Spleen (tissue), 11 donors: ENCODE measurements around the gene EVC2. TPM values are rescaled to one million over a fixed set of nuclear protein-coding genes. Genes with fewer than 3 reads are reported as not detected.

Experiments used
- DNase-seq: peaks from one replicate; pipeline ENCODE4 v3.0.0-alpha.2; 2020
- H3K27ac ChIP-seq, 8 donors: fragments of 200-600 bp; sonication (generic) in 7 of 8; 1 replicate in 4 of 8; 2 replicates in 4 of 8; pipeline versions ENCODE4 v1.5.0 to v1.8.0; 2016 to 2021; ENCODE audit warnings: inconsistent platforms in 4 of 8, mild to moderate bottlenecking in 4 of 8, moderate library complexity in 1 of 8
- H3K27me3 ChIP-seq, 7 donors: fragments of 200-600 bp; sonication (generic) in 6 of 7; replicated peaks in 1 of 7; 1 replicate in 4 of 7; 2 replicates in 3 of 7; pipeline versions ENCODE4 v1.5.0 to v1.8.0; 2016 to 2021; ENCODE audit warnings: inconsistent platforms in 3 of 7, mild to moderate bottlenecking in 1 of 7
- H3K36me3 ChIP-seq, 6 donors: fragments of 200-600 bp; sonication (generic) in 5 of 6; 1 replicate in 4 of 6; 2 replicates in 2 of 6; pipeline versions ENCODE4 v1.5.0 to v1.8.0; 2016 to 2021; ENCODE audit warnings: inconsistent platforms in 2 of 6
- H3K4me1 ChIP-seq, 6 donors: fragments of 200-600 bp; sonication (generic) in 5 of 6; 1 replicate in 3 of 6; 2 replicates in 3 of 6; pipeline versions ENCODE4 v1.5.0 to v1.8.0; 2016 to 2021; ENCODE audit warnings: inconsistent platforms in 3 of 6
- H3K4me3 ChIP-seq, 8 donors: fragments of 200-600 bp; sonication (generic) in 7 of 8; 1 replicate in 4 of 8; 2 replicates in 4 of 8; pipeline versions ENCODE4 v1.5.0 to v1.8.0; 2016 to 2021; ENCODE audit warnings: inconsistent platforms in 4 of 8, mild to moderate bottlenecking in 4 of 8, moderate library complexity in 2 of 8
- H3K9me3 ChIP-seq, 8 donors: fragments of 200-600 bp; sonication (generic) in 7 of 8; 1 replicate in 4 of 8; 2 replicates in 4 of 8; pipeline versions ENCODE4 v1.5.0 to v1.8.0; 2016 to 2021; ENCODE audit warnings: inconsistent platforms in 4 of 8
- CTCF ChIP-seq, 11 experiments: fragments of 200-600 bp in 7 of 11; fragments of 450-650 bp in 4 of 11; sonication (generic) in 4 of 11; IDR thresholded peaks in 8 of 11; conservative IDR thresholded peaks in 3 of 11; 1 replicate in 7 of 11; 2 replicates in 4 of 11; pipeline versions ENCODE4 v1.4.0 to v1.8.0; 2016 to 2021; ENCODE audit warnings: antibody characterized with exemption in 11 of 11, inconsistent platforms in 4 of 11, mild to moderate bottlenecking in 1 of 11
- POLR2A ChIP-seq, 3 donors: fragments of 450-650 bp; IDR thresholded peaks; one replicate each; pipeline ENCODE4 v1.5.1; 2017; ENCODE audit warnings: antibody characterized with exemption in 3 of 3, mild to moderate bottlenecking in 1 of 3
- POLR2AphosphoS5 ChIP-seq, 3 donors: sonication (generic); formaldehyde crosslinking; IDR thresholded peaks; one replicate each; pipeline ENCODE4 v1.5.1; 2017; ENCODE audit warnings: antibody characterized with exemption in 3 of 3
- WGBS, 5 donors: extraction: QIAGEN DNeasy Blood & Tissue Kit in 3 of 5; methylation state at CpG; one replicate each; pipeline versions ENCODE4 v1.1.5 to v1.1.7; 2013 to 2018; 5-methylcytosine and 5-hydroxymethylcytosine counted together
- intact Hi-C: fragments of 100-400 bp; cut with DNase I; formaldehyde crosslinking; loops from one replicate; pipeline ENCODE4 v1.15.0; 2023; ENCODE audit warnings: low total_unique reads
- polyA plus RNA-seq, 3 donors: library from polyadenylated mRNA; stranded (reverse); fragments of 200-250 nt; gene quantifications; one replicate each; pipeline ENCODE4 v1.2.1, GENCODE V29; 2013
- total RNA-seq, 7 donors: library from RNA; depleted of rRNA in 3 of 7; stranded (reverse); fragments of >200 nt in 3 of 7; fragmentation: NEBNext Ultra II Directional in 4 of 7; extraction: Animal tissue kit (Norgen Biotek cat#: 25700) in 4 of 7; gene quantifications; one replicate each; pipeline versions ENCODE4 v1.1.0 to v1.2.1, GENCODE V29; 2016 to 2021
- donor health status: healthy with polysubstance abuse.
- donor health status: DM: no; HTN: no; CAD: no; lungs with moderate emphysema.
- donor health status: DM: no; HTN: no; CAD: no.
- donor health status: Bipolar disorder and iron deficiency.
- donor health status: healthy.
- donor health status: DM: no; HTN: no; CAD: no.
- donor health status: DM: yes; HTN: yes; CAD: no.

EVC2 gene
- total and polyA plus RNA-seq, 10 donors = 0.30 to 4.4 (median 2.6) TPM

DNA sequence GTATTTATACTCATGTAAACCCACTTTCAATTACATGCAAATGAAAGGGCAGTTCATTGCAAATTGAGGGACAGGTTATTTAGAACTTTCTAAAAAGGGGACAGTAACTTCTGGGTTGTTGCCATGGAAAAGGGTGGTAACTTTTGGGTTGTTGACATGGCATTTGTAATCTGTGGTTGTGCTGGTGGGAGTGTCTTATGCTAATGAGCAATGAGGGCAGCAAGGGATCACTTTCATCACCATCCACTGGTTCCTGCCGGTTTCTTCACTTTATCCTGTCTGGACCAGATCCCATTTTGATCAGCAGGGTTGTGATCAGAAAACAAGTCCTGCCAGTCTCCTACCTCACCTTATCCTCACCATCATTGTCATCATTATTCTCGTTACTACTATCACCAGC is 34.6 kb upstream of the EVC2 start:
- Histone ChIP-seq H3K27ac (no peak overlapping the region), H3K4me1 (no peaks in the 10 kb centered on the region), H3K27me3 (no peaks in the 10 kb centered on the region), H3K9me3 (no peaks in the 10 kb centered on the region), H3K4me3 (no peak overlapping the region), H3K36me3 (no peaks in the 10 kb centered on the region)
- TF ChIP-seq CTCF (IDR thresholded peaks at IDR 0.05 in 8 of 11, conservative IDR thresholded peaks at IDR 0.05 in 3 of 11) (no peak), POLR2AphosphoS5 (IDR thresholded peaks at IDR 0.05) (no peak), POLR2A (IDR thresholded peaks at IDR 0.05) (no peak)
- intact Hi-C loops = no loop called here
- 76 to 87% (median 77%) methylated on average over 2 of the region's 2 CpGs for WGBS, 5 donors
- DNase-seq = no peak

DNA sequence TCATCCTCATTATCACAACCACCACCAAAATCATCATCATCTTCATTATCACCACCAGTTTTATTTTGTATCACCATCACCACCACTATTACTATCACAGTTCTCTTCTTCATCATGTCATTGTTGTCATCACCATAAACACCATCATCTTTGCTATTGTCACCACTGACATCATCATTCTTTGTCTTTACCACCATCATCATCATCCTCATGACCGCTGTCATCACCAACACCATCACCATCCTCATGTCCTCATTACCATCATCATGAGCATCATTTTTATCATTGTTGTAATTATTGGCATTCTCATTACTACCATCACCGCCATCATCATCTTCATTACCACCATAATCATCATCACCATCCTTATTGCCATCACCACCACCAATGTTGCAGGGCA is 34.0 kb upstream of the EVC2 start:
- 94 to 97% (median 95%) methylated on average over 2 of the region's 2 CpGs for WGBS, 5 donors
- H3K4me3 ChIP-seq = no peak overlapping the region
- no peaks in the 10 kb centered on the region for H3K9me3 ChIP-seq
- H3K27ac ChIP-seq = no peak overlapping the region
- no peak for DNase-seq
- no peaks in the 10 kb centered on the region for H3K4me1 ChIP-seq
- intact Hi-C loops = no loop called here
- no peaks in the 10 kb centered on the region for H3K36me3 ChIP-seq
- H3K27me3 ChIP-seq = no peaks in the 10 kb centered on the region
- no peak for TF ChIP-seq POLR2AphosphoS5 (IDR thresholded peaks at IDR 0.05)
- no peak for TF ChIP-seq CTCF (IDR thresholded peaks at IDR 0.05 in 8 of 11, conservative IDR thresholded peaks at IDR 0.05 in 3 of 11)
- no peak for TF ChIP-seq POLR2A (IDR thresholded peaks at IDR 0.05)

DNA sequence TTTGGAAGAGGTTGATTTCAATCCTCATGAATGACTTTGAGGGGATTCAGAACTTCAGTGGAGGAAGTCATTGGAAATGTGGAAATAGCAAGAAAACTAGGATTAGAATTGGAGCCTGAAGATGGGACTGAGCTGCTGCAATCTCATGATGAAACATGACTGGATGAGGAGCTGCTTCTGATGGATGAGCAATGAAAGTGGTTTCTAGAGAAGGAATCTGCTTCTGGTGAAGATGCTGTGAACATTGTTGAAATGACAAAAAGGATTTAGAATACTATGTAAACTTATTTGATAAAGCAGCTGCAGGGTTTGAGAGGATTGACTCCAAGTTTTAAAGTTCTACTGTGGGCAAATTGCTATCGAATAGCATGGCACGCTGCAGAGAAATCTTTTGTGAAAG is 29.7 kb upstream of the EVC2 start:
- no peak overlapping the region for H3K4me3 ChIP-seq
- no peaks in the 10 kb centered on the region for H3K4me1 ChIP-seq
- intact Hi-C loops = no loop called here
- WGBS, 5 donors = 88 to 95% (median 92%) methylated on average over 2 of the region's 2 CpGs
- H3K9me3 ChIP-seq = no peaks in the 10 kb centered on the region
- no peak for TF ChIP-seq CTCF (IDR thresholded peaks at IDR 0.05 in 8 of 11, conservative IDR thresholded peaks at IDR 0.05 in 3 of 11)
- TF ChIP-seq POLR2AphosphoS5 (IDR thresholded peaks at IDR 0.05) = no peak
- no peak for TF ChIP-seq POLR2A (IDR thresholded peaks at IDR 0.05)
- H3K36me3 ChIP-seq = peaks cover 0 to 4% (median 0%) of the 10 kb centered on the region in 6 donors
- no peak overlapping the region for H3K27ac ChIP-seq
- H3K27me3 ChIP-seq = no peaks in the 10 kb centered on the region
- no peak for DNase-seq

DNA sequence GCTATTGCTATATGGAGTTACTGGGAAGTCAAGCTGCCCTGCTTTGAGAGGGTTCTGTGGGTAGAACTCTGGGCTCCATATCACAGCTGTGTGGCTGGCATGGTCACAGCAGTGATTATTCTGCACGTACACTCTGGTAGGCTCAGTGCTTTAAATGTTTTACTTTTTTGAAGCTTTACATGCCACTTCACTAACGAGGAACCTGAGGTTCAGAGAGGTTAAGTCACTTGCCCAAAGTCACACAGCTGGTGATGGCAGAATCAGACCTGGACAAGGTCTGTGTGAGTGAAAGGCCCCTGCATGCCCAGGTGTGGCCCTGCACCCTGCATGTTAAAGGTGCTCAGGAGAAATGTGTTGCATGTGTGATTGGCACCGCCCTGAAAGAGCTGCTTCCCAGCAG is 27.1 kb upstream of the EVC2 start:
- Histone ChIP-seq H3K4me3 (no peak overlapping the region), H3K36me3 (peaks cover 0 to 4% (median 0%) of the 10 kb centered on the region in 6 donors), H3K27ac (no peak overlapping the region), H3K27me3 (no peaks in the 10 kb centered on the region), H3K9me3 (no peaks in the 10 kb centered on the region), H3K4me1 (no peaks in the 10 kb centered on the region)
- TF ChIP-seq CTCF (IDR thresholded peaks at IDR 0.05 in 8 of 11, conservative IDR thresholded peaks at IDR 0.05 in 3 of 11) (no peak), POLR2AphosphoS5 (IDR thresholded peaks at IDR 0.05) (no peak), POLR2A (IDR thresholded peaks at IDR 0.05) (no peak)
- 74 to 88% (median 82%) methylated on average over 2 to 3 of the region's 3 CpGs for WGBS, 5 donors
- intact Hi-C loops = no loop called here
- DNase-seq = no peak
